Hepatocyte (in vitro differentiated cells): ENCODE measurements around the gene MAPK1. TPM values are rescaled to one million over a fixed set of nuclear protein-coding genes. Genes with fewer than 3 reads are reported as not detected.

Experiments
- DNase-seq: peaks from one replicate; pipeline ENCODE4 v3.0.0-alpha.2; 2016; ENCODE audit warnings: low spot score
- H2AFZ ChIP-seq: fragments of 200-600 bp; sonication (generic); 2 replicates; pipeline ENCODE4 v1.6.0; 2016; ENCODE audit warnings: antibody characterized with exemption, mild to moderate bottlenecking
- H3K27ac ChIP-seq: fragments of 200-600 bp; sonication (generic); 2 replicates; pipeline ENCODE4 v1.5.1; 2016; ENCODE audit warnings: mild to moderate bottlenecking
- H3K27me3 ChIP-seq: fragments of 200-600 bp; sonication (generic); 2 replicates; pipeline ENCODE4 v1.6.1; 2016
- H3K36me3 ChIP-seq: fragments of 200-600 bp; sonication (generic); replicated peaks from 2 replicates; pipeline ENCODE4 v1.5.1; 2016; ENCODE audit warnings: low read depth; ENCODE audit not compliant: insufficient read depth
- H3K4me1 ChIP-seq: fragments of 200-600 bp; sonication (generic); 2 replicates; pipeline ENCODE4 v1.5.1; 2016; ENCODE audit warnings: mild to moderate bottlenecking, moderate library complexity; ENCODE audit not compliant: insufficient read depth
- H3K4me2 ChIP-seq: fragments of 200-600 bp; sonication (generic); 2 replicates; pipeline ENCODE4 v1.6.0; 2016
- H3K4me3 ChIP-seq: fragments of 200-600 bp; sonication (generic); 2 replicates; pipeline ENCODE4 v1.5.1; 2016; ENCODE audit warnings: mild to moderate bottlenecking
- H3K79me2 ChIP-seq: fragments of 200-600 bp; sonication (generic); 2 replicates; pipeline ENCODE4 v1.6.0; 2017; ENCODE audit warnings: mild to moderate bottlenecking
- H3K9me2 ChIP-seq: fragments of 200-600 bp; sonication (generic); replicated peaks from 2 replicates; pipeline ENCODE4 v1.6.0; 2017; ENCODE audit warnings: mild to moderate bottlenecking; ENCODE audit not compliant: insufficient read depth
- H3K9me3 ChIP-seq: fragments of 200-600 bp; sonication (generic); 2 replicates; pipeline ENCODE4 v1.5.1; 2016; ENCODE audit warnings: low read depth, mild to moderate bottlenecking
- H4K20me1 ChIP-seq: fragments of 200-600 bp; sonication (generic); 2 replicates; pipeline ENCODE4 v1.6.0; 2016; ENCODE audit warnings: mild to moderate bottlenecking; ENCODE audit not compliant: insufficient read depth, poor library complexity, severe bottlenecking
- EZH2 ChIP-seq: fragments of 200-600 bp; sonication (generic); IDR thresholded peaks from 2 replicates; pipeline ENCODE4 v1.6.1; 2016; ENCODE audit warnings: antibody characterized with exemption, mild to moderate bottlenecking, borderline replicate concordance
- EZH2phosphoT487 ChIP-seq: fragments of 200-600 bp; sonication (generic); IDR thresholded peaks from one replicate; pipeline ENCODE4 v1.6.1; 2018; ENCODE audit warnings: antibody characterized with exemption, mild to moderate bottlenecking, low read depth, moderate library complexity; ENCODE audit not compliant: unreplicated experiment, severe bottlenecking
- WGBS: methylation state at CpG from one replicate; pipeline ENCODE4 v1.1.6; 2016; ENCODE audit warnings: low lambda C conversion rate; ENCODE audit errors: missing lambda C conversion rate; 5-methylcytosine and 5-hydroxymethylcytosine counted together
- polyA plus RNA-seq: library from polyadenylated mRNA; unstranded; fragments of >200 nt; fragmentation: Nextera tagmentation; extraction: Ambion mirVana; gene quantifications from 2 replicates; pipeline ENCODE4 v1.2.1, GENCODE V29; 2016
- total RNA-seq: library from RNA; depleted of rRNA; stranded (reverse); fragments of >200 nt; gene quantifications from 2 replicates; pipeline ENCODE4 v1.2.3, GENCODE V29; 2014
- TF ChIP-seq, protein P1 (sequence below): fragments of 200-600 bp; sonication (generic); IDR thresholded peaks from 2 replicates; pipeline ENCODE4 v1.5.1; 2016; ENCODE audit warnings: antibody characterized with exemption, mild to moderate bottlenecking; ENCODE audit not compliant: poor library complexity

Gene MAPK1
- total and polyA plus RNA-seq, 2 experiments from 2014 or later, result 52.2 to 74.5 TPM

DNA sequence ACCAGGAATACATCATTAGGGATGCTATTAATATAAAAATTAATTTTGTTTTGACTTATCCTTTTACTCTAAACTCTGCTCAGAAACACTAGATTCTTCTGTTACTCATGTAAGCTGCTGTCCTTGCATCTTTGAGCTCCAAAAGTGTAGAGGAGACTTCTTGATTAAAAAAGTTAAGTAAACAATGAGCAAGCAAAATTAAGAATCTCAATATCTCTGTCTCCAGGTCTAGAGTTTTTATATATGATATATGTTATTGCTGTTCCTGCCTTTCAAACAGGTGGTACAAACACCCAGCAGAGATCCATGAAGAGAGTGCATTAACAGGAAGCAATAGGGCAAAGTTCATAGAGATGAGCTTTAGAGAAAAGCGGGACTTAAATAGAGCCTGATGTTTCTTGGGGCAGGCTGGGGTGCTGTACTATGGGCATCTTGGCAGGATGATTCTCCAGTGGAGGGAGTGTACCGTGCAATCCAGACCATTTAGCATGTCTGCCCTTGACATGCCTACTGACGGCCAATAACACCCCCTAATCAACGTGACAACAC, 6.9 kb downstream of the MAPK1 start:
- Histone ChIP-seq H3K4me1 (peaks cover 52% of the 10 kb centered on the region), H3K36me3 (no peaks in the 10 kb centered on the region), H3K27me3 (no peaks in the 10 kb centered on the region), H3K9me3 (no peaks in the 10 kb centered on the region), H3K4me3 (no peak overlapping the region), H3K9me2 (no peaks in the 10 kb centered on the region), H2AFZ (no peak overlapping the region), H3K79me2 (peaks cover 100% of the 10 kb centered on the region), H3K4me2 (no peak overlapping the region), H3K27ac (no peak overlapping the region), H4K20me1 (peaks cover 99% of the 10 kb centered on the region)
- no peak for TF ChIP-seq EZH2phosphoT487
- TF ChIP-seq, protein P1, sequence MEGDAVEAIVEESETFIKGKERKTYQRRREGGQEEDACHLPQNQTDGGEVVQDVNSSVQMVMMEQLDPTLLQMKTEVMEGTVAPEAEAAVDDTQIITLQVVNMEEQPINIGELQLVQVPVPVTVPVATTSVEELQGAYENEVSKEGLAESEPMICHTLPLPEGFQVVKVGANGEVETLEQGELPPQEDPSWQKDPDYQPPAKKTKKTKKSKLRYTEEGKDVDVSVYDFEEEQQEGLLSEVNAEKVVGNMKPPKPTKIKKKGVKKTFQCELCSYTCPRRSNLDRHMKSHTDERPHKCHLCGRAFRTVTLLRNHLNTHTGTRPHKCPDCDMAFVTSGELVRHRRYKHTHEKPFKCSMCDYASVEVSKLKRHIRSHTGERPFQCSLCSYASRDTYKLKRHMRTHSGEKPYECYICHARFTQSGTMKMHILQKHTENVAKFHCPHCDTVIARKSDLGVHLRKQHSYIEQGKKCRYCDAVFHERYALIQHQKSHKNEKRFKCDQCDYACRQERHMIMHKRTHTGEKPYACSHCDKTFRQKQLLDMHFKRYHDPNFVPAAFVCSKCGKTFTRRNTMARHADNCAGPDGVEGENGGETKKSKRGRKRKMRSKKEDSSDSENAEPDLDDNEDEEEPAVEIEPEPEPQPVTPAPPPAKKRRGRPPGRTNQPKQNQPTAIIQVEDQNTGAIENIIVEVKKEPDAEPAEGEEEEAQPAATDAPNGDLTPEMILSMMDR, result no peak
- no peak for TF ChIP-seq EZH2
- WGBS, result 80% methylated on average over 4 of the region's 4 CpGs
- DNase-seq, result no peak

DNA sequence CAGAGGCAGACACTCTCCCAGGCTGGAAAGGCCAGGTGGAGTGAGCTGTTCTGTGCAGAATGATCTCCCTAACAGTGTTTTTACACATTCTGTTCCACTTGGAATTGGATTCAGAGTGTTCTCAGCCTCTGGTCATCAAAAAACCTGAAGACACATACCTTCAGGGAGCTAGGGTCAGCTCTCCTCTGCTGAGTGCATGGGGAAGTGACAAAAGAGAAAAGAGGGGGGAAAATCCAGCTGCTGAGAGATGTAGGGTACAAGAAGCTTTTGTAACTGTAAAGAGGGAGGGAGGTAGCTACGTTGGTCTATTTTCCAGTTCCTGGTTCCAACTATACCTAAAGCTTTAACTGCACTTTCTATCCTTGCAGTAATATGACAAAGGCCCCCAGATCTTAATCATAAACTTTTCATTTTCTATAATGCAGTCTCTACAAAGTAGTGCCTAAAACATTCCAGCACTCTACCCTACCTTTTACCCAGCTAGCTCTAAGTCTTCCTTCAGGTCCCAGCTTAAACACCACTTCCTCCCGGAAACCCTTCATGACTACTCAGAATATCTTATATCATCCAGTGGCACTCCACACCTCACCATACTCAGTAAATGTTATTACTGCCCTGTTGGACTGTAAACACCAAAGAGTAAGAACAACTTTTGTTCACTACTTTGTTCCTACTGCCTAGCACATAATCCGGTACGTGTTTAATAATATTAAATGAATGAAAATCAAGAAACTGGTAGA, 9.2 kb downstream of the MAPK1 start:
- H3K36me3 ChIP-seq, result no peaks in the 10 kb centered on the region
- TF ChIP-seq EZH2 (no peak), EZH2phosphoT487 (no peak)
- TF ChIP-seq, protein P1, result no peak
- no peaks in the 10 kb centered on the region for H3K27me3 ChIP-seq
- peaks cover 43% of the 10 kb centered on the region for H3K4me1 ChIP-seq
- H3K79me2 ChIP-seq, result peaks cover 100% of the 10 kb centered on the region
- no peak for DNase-seq
- peak overlapping the region; percentile 56 for H3K4me2 ChIP-seq
- no peaks in the 10 kb centered on the region for H3K9me2 ChIP-seq
- peaks cover 99% of the 10 kb centered on the region for H4K20me1 ChIP-seq
- 77% methylated on average over 4 of the region's 4 CpGs for WGBS
- H3K9me3 ChIP-seq, result no peaks in the 10 kb centered on the region
- H3K4me3 ChIP-seq, result no peak overlapping the region
- H3K27ac ChIP-seq, result peak overlapping the region; percentile 63
- no peak overlapping the region for H2AFZ ChIP-seq

DNA sequence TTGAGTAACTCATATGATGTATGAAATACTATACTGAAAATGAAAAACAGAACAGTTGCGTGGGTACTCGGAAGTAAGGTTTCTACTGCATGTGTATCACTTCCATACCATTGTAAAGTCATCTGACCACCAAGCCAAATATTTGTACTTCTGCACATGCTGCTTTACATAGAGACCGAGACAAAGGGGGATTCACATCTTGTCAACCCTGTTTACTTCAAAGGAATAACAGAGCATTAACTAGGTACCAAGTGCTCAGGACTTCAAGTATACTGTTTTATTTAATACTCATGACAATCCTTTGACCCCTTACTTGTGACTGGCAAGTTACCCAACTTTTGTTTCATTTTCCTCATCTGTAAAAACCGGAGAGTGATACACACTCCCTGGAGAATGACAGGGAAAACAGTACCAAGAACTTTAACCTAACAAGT, 9.9 kb downstream of the MAPK1 start:
- Histone ChIP-seq H4K20me1 (peaks cover 99% of the 10 kb centered on the region), H3K79me2 (peaks cover 100% of the 10 kb centered on the region), H3K27ac (peak overlapping the region; percentile 63), H3K4me3 (no peak overlapping the region), H3K36me3 (no peaks in the 10 kb centered on the region), H3K27me3 (no peaks in the 10 kb centered on the region), H3K9me2 (no peaks in the 10 kb centered on the region), H2AFZ (no peak overlapping the region), H3K4me2 (peak overlapping the region; percentile 56), H3K9me3 (no peaks in the 10 kb centered on the region), H3K4me1 (peaks cover 43% of the 10 kb centered on the region)
- 42% methylated on average over 4 of the region's 4 CpGs for WGBS
- no peak for DNase-seq
- TF ChIP-seq, protein P1, result no peak
- TF ChIP-seq EZH2phosphoT487, result no peak
- TF ChIP-seq EZH2, result no peak
